Stimulated activated CD4-positive, alpha-beta T cell treated with anti-CD3 and anti-CD28 coated beads, Interleukin-4, amount 100 ng/mL, for 24 hours (primary cell): ENCODE results near the gene RAD51B.

Experiments
- DNase-seq: peaks from one replicate; pipeline ENCODE4 v3.0.0-alpha.2; 2020

The RAD51B gene

DNA sequence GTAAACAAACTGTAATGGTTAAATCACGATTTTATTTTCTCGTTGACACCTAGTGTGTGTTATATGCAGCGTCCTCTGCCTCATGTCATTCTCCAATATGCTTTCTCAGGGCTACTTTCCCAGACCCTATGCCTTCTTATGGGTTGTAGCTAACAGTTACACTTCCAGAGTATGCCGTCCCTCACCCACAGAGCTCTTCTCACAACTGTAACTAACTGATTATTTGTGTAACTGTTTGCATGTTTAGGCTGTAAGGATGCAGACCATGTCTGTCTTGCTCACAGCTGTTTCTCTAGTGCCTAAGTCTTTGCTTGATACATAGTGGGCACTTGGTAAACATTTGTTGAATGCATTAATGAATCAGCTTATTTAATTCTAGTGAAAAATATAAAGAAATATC lies 555.8 kb downstream of the RAD51B start:
- DNase-seq = no peak

DNA sequence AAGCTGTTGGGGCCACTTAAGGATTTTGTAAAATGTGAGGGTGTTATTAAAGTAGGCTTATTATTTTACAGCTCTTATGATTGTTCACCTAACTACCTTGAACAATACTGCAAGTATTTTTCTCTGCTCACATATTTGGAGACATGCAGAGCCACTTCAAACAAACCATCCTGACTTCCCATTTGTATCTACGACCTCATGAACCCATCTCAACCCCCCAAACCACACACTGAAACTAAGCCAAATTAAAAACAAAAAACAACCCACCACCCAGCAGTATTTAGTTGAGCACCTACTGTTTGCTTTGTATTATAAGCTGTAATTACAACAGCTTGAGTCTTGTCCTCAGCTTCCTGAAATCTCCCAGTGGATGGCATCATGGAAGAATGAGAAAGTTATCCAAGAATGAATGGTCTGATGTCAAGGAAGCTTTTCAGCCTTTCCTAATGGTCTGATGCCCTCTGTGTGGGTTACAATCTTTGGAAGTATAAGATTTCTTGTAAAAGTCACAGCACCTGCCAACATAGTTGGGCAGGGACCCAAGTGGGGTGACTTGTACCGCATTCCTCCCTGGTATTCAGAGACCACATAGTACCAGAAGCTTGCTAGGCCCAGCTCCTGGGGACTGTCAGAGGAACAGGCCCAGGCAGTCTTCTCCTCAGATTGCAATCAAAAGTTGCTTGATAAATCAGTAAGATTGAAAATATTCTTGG lies 556.6 kb downstream of the RAD51B start:
- no peak for DNase-seq

DNA sequence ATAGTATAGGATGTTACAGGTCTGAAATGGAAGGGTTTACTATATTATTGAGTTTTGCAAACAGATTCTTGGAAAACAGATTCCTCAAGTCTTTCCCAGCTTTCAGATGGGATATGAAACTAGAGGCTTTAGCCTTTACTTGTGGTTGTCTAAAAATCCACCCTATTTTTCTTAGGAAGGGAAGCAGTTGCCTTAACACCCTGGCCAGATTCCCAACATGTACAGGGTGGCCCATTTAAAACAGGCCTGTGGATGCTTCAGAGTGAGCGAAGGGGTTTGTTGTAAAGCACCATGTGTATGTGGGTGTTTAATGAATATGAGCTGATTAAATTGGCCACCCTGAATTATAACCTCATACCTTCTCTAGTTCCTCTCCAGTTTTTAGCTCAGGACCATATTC lies 557.4 kb downstream of the RAD51B start:
- DNase-seq = no peak

- DNase-seq = no peak
Observed at GRCh38 chr14:68377459-68377858, 557.9 kb downstream of the RAD51B start.

DNA sequence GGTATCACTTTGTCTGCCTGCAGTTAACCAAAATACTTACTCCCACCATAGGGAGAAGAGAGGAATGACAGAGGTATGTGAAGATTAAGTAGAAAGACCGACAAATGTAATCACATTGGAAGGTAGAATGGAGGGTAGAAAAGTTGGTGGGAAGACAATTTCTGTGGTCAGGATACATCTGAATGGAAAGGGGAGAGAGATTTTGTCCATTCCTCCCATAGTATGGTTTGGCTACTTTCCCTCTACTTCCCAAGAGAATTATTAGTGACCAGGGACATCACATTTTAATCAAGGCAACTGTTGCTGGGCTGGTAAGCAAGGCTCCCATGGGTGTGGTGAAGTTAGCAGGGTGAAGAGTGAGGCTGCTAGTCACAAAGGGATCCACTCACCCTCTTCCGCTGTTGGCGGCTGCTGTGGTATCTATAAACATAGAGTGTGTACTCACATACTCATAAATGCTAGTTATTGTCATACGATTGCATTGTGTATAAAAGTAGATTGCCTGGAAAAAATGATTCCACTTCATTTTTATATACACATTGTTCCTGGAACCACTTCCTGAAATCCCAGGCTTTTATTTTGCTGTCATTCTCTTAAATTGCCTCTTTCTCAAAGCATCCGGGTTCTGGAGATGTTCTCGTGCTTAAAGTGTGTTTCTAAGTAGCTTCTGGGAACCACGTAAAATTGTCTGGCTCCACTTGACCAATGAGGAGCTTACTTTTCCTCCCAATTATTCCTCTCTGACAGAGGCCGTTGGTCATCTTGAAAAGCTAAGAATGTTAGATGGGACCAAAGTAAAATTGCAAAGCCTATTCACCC lies 560.1 kb downstream of the RAD51B start:
- no peak for DNase-seq

DNA sequence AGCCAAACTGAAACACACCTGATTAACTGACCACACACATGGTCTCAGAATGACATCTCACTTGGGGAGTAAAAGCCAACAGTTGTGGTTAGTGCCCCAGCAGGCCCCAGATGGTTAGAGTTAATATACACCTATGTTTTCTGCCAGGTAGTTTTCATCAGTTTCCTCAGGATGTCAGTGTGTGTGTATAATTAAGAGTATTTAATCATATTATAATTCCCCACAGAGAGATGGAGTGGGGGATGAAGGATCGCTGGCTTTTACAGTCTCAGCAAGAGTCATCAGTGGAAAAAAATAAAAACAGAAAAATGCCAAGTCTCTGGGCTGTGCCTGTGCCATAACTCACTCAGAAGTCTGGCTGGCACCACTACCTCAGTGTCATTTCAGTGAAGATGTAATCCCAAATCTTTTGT lies 560.8 kb downstream of the RAD51B start:
- DNase-seq = no peak

GRCh38 chr14:68384335-68384734 lies 564.8 kb downstream of the RAD51B start:
- DNase-seq = no peak

DNA sequence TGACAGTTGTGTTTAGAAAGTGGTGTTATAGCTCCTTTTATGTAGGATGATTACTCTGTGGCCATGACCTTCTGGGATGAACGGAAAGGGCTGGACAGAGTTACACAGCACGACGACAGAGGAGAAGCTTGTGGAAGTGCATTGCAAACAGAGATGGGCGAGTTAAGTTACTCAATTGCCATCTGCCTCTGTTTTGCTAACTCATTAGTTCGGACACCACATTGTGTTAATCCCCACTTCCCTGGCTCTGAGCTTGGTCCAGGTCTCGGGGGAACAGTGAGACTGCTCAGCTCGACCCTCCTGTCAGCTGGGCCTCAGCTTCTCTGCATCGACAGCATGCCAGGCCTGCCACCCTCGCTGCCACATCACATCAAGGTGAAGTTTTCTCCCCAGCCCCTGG lies 565.3 kb downstream of the RAD51B start:
- no peak for DNase-seq

- no peak for DNase-seq
Observed at GRCh38 chr14:68386446-68386845, 566.9 kb downstream of the RAD51B start.

DNA sequence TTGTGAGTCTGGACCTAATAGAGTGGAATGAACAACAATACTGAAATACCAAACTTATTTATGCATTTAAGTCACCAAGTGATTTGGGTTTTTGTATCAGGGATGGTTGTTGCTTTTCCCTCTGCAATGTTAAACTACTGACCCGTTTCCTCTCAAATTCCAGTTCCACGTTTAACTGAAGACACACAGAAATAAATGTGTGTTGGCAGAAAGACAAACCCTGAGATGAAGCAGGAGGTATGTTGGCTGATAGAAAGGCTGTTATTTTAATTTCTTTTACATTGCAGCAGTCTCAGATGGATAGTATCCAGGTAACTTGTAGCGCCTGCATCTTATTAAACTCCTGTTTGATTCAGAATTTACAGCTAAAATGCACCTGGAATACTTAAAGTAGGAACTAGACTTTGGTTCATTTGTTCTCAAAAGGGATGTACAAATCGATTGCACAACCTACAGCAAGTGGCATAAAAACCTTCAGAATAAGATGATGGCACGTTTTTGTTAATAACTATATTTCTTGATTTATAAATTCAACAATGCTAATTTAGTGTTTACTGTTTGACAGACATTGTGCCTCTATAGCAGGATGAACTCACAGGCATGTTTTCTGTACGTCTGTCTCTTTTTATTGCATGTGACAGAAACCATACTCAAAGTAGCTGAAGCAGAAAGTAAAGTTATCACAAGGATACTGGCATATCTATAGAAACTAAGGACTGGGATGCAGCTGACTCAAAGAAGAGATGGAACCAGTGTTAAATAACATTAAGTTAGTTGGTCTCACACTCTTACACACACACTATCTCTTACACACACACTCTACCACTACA lies 567.6 kb downstream of the RAD51B start:
- no peak for DNase-seq

DNA sequence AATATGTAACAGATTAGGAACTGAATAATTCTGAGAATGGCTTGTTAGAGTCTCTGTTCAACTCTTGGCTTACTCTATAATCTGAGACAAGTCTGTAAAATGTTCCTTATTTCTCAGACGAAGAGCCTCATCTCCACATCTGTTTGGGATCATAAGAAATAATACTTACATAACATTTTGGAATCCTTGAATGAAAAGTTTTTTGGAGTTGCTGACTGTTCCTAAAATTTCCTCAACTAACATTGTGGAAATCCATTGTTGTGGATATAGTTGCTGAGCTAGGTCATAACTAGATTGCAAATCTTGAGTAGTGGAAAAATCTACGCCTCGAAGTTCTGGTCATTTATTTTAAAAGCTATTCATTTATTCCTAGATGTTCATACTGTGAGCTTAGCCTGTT lies 570.4 kb downstream of the RAD51B start:
- DNase-seq = no peak

DNA sequence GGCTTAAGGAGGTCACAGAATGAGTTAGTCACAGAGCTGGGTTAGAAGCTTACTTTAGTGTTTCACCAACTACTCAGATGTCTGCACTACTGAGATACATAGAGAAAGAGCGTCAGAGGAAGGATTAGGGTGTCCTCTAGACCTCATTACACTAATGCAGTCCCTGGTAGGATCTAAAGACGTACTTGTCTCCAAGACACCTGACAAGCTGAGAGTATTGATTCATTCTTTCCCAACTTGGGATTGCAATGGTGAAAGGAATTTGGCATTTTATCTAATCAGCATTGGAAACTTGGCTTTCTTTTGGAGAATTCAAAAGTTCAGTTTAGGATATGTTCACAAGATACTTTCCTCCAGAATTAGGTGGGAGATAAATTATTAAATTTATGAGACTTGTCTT lies 571.2 kb downstream of the RAD51B start:
- no peak for DNase-seq

- no peak for DNase-seq
Observed at GRCh38 chr14:68391311-68392014, 571.9 kb downstream of the RAD51B start.

DNA sequence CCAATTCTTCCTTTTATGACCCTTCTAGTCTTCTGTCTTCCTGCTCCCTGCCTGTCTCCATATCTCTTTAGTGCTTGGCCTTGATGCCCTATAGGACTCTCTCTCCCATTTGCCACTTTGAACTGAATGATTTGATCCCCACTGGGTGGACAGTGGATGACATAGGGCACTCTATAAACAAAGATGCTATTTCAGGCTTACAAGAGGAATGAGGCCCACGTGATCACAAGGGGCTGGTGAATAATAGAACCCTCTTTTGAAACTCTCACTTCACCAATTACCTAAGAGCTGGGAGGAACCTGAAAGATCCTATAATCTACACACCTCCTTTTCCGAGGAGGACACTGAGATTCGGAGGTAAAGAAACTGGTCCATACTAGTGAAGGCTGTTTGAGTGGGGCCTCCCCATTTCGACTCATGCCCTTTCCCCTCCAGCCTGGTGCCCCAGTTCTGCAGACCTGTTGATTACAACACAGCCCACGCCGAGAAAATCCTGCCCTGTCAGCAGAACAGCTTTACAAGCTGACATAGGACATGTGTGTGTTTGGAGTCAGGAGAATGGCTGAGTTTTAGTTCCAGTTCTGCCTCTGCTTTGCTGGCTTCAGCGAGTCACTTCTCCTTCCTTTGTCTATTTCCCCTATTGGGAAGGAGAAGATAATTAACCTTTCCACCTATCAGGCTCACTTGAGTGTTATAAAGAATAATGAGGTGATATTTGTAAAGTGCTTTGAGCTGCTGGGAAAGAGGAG lies 573.0 kb downstream of the RAD51B start:
- no peak for DNase-seq

- DNase-seq = no peak
Observed at GRCh38 chr14:68393259-68393658, 573.7 kb downstream of the RAD51B start.

DNA sequence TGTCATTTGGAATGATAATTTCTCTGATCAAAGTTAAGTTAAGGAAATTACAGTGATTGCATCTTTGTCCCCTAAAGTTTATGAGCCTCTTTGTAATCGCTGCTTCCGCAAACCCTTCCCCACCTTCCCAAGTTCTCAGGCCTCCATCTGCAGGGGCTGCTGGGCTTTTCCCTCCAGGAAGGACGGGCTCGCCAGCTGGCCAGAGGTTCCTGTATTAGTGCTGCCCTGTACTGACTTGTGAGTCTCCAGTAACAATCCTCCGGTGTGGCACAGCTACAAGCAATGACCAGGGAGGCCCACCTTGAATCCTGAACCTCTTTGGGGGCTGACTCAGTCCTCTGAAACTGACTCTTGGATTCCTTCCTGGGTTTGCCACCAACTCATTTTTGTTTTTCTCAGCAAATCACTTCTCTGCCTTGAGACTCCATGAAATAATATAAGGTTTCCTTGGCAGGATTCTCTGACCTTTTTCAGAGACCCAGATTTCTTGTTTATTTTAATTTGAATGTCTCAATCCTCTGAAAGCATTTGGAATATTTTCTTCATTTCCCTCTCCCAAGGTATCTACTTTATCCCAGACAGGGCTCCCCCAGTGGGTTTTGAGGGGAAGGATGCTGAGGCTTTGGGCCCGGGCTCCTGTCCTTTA lies 574.7 kb downstream of the RAD51B start:
- no peak for DNase-seq

- no peak for DNase-seq
Observed at GRCh38 chr14:68394764-68395143, 575.2 kb downstream of the RAD51B start.

- DNase-seq = no peak
Observed at GRCh38 chr14:68395604-68396003, 576.0 kb downstream of the RAD51B start.

- DNase-seq = no peak
Observed at GRCh38 chr14:68396461-68396860, 576.9 kb downstream of the RAD51B start.

GRCh38 chr14:68397371-68397811 lies 577.8 kb downstream of the RAD51B start:
- DNase-seq = no peak

DNA sequence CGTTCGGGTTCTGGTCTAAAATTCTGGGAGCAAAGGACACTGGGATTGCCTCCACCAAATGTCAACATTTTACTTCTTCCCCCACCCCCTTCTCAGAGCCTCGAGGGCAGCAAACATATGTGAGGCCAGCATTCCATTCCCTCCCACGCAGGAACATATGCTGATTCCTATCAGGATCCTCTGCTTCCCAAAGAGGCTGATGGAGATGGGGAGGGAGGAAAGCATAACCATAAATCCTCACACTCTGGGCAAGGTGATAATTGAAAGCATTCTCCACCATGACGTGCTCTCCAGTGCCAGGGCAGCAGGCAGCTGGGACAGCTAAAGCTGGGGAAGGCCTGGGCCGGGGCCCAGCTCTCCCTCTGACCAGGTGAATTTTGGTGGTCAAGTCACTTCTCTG lies 578.2 kb downstream of the RAD51B start:
- DNase-seq = no peak

- no peak for DNase-seq
Observed at GRCh38 chr14:68398370-68398769, 578.8 kb downstream of the RAD51B start.
